ENCODE data around the gene PROSER2. TPM values are rescaled to one million over a fixed set of nuclear protein-coding genes. Genes with fewer than 3 reads are reported as not detected.

The PROSER2 gene
- total and polyA plus RNA-seq, 2 of the 13 experiments (the other 11 are each of a cell fraction or from before 2014, with no cell fraction given): 6.9 to 7.7 TPM

DNA sequence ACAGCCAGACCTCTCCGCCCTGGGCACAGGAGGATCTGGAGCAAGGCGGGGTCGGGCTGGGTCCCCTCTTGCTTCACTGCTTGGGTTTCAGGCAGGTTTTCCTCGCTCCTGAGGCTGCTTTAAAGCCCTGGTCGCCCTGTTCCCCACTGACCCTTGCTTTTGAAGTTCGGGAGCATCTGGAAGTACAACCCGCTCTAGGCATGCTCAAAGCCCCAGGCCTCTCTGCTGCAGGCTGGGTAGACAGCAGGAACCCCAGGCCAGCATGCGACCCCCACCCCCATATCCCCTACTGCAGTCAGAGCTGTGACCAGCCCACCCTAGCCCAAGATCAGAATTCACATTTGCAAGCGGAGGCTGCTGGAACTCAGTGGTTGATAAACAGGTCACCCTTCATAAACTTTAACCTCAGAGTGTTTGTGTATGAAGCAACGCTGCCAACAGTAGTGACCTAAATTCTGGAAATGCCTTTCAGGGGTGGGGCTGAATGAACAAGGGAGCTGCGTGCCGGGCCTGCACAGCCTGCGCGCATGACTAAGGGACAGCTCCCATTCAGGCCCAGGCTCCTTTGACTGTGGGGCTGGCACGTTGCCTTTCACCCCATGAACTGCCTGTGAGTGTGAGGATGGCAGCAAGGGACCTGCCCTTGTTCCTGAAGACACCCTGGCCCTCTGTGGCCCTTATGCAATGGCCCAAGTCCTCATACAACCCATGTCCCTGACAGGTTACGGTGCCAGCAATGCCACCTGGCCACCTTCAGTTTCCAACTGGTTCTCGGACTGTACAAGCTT lies 52.5 kb downstream of the PROSER2 start (continued):
- TF ChIP-seq, protein P1, sequence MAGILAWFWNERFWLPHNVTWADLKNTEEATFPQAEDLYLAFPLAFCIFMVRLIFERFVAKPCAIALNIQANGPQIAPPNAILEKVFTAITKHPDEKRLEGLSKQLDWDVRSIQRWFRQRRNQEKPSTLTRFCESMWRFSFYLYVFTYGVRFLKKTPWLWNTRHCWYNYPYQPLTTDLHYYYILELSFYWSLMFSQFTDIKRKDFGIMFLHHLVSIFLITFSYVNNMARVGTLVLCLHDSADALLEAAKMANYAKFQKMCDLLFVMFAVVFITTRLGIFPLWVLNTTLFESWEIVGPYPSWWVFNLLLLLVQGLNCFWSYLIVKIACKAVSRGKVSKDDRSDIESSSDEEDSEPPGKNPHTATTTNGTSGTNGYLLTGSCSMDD (CRISPR knock-in tag; IDR thresholded peaks at IDR 0.05): peak; percentile 69; the same call in 1 of the 2 replicates
- TF ChIP-seq KDM3A (CRISPR knock-in tag; IDR thresholded peaks at IDR 0.05; ENCODE audit: low read depth) (peak; percentile 71), SMC3 (IDR thresholded peaks at IDR 0.05; ENCODE audit: low read length) (no peak; the same call in 1 of the 2 replicates), ZNF549 (CRISPR knock-in tag; IDR thresholded peaks at IDR 0.05) (peak; percentile 65; the same call in 1 of the 2 replicates), RXRA (CRISPR knock-in tag; IDR thresholded peaks at IDR 0.05) (peak; percentile 90), NFATC3 (CRISPR knock-in tag; IDR thresholded peaks at IDR 0.05) (no peak), ZBTB1 (CRISPR knock-in tag; IDR thresholded peaks at IDR 0.05; ENCODE audit: borderline replicate concordance) (no peak), ZNF747 (CRISPR knock-in tag; IDR thresholded peaks at IDR 0.05; ENCODE audit: borderline replicate concordance) (0 out of 2 replicates have a peak, but pooled peaks have one; percentile 20), ZNF441 (CRISPR knock-in tag; IDR thresholded peaks at IDR 0.05; ENCODE audit: borderline replicate concordance) (peak; percentile 65; the same call in 1 of the 2 replicates)
- TF ChIP-seq, protein P2, sequence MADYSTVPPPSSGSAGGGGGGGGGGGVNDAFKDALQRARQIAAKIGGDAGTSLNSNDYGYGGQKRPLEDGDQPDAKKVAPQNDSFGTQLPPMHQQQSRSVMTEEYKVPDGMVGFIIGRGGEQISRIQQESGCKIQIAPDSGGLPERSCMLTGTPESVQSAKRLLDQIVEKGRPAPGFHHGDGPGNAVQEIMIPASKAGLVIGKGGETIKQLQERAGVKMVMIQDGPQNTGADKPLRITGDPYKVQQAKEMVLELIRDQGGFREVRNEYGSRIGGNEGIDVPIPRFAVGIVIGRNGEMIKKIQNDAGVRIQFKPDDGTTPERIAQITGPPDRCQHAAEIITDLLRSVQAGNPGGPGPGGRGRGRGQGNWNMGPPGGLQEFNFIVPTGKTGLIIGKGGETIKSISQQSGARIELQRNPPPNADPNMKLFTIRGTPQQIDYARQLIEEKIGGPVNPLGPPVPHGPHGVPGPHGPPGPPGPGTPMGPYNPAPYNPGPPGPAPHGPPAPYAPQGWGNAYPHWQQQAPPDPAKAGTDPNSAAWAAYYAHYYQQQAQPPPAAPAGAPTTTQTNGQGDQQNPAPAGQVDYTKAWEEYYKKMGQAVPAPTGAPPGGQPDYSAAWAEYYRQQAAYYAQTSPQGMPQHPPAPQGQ (CRISPR knock-in tag; IDR thresholded peaks at IDR 0.05; ENCODE audit: borderline replicate concordance): no peak
- TF ChIP-seq, protein P3, sequence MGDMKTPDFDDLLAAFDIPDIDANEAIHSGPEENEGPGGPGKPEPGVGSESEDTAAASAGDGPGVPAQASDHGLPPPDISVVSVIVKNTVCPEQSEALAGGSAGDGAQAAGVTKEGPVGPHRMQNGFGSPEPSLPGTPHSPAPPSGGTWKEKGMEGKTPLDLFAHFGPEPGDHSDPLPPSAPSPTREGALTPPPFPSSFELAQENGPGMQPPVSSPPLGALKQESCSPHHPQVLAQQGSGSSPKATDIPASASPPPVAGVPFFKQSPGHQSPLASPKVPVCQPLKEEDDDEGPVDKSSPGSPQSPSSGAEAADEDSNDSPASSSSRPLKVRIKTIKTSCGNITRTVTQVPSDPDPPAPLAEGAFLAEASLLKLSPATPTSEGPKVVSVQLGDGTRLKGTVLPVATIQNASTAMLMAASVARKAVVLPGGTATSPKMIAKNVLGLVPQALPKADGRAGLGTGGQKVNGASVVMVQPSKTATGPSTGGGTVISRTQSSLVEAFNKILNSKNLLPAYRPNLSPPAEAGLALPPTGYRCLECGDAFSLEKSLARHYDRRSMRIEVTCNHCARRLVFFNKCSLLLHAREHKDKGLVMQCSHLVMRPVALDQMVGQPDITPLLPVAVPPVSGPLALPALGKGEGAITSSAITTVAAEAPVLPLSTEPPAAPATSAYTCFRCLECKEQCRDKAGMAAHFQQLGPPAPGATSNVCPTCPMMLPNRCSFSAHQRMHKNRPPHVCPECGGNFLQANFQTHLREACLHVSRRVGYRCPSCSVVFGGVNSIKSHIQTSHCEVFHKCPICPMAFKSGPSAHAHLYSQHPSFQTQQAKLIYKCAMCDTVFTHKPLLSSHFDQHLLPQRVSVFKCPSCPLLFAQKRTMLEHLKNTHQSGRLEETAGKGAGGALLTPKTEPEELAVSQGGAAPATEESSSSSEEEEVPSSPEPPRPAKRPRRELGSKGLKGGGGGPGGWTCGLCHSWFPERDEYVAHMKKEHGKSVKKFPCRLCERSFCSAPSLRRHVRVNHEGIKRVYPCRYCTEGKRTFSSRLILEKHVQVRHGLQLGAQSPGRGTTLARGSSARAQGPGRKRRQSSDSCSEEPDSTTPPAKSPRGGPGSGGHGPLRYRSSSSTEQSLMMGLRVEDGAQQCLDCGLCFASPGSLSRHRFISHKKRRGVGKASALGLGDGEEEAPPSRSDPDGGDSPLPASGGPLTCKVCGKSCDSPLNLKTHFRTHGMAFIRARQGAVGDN (CRISPR knock-in tag; IDR thresholded peaks at IDR 0.05): peak; percentile 100
- TF ChIP-seq, protein P4, sequence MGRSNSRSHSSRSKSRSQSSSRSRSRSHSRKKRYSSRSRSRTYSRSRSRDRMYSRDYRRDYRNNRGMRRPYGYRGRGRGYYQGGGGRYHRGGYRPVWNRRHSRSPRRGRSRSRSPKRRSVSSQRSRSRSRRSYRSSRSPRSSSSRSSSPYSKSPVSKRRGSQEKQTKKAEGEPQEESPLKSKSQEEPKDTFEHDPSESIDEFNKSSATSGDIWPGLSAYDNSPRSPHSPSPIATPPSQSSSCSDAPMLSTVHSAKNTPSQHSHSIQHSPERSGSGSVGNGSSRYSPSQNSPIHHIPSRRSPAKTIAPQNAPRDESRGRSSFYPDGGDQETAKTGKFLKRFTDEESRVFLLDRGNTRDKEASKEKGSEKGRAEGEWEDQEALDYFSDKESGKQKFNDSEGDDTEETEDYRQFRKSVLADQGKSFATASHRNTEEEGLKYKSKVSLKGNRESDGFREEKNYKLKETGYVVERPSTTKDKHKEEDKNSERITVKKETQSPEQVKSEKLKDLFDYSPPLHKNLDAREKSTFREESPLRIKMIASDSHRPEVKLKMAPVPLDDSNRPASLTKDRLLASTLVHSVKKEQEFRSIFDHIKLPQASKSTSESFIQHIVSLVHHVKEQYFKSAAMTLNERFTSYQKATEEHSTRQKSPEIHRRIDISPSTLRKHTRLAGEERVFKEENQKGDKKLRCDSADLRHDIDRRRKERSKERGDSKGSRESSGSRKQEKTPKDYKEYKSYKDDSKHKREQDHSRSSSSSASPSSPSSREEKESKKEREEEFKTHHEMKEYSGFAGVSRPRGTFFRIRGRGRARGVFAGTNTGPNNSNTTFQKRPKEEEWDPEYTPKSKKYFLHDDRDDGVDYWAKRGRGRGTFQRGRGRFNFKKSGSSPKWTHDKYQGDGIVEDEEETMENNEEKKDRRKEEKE (IDR thresholded peaks at IDR 0.05): no peak
- TF ChIP-seq, protein P5, sequence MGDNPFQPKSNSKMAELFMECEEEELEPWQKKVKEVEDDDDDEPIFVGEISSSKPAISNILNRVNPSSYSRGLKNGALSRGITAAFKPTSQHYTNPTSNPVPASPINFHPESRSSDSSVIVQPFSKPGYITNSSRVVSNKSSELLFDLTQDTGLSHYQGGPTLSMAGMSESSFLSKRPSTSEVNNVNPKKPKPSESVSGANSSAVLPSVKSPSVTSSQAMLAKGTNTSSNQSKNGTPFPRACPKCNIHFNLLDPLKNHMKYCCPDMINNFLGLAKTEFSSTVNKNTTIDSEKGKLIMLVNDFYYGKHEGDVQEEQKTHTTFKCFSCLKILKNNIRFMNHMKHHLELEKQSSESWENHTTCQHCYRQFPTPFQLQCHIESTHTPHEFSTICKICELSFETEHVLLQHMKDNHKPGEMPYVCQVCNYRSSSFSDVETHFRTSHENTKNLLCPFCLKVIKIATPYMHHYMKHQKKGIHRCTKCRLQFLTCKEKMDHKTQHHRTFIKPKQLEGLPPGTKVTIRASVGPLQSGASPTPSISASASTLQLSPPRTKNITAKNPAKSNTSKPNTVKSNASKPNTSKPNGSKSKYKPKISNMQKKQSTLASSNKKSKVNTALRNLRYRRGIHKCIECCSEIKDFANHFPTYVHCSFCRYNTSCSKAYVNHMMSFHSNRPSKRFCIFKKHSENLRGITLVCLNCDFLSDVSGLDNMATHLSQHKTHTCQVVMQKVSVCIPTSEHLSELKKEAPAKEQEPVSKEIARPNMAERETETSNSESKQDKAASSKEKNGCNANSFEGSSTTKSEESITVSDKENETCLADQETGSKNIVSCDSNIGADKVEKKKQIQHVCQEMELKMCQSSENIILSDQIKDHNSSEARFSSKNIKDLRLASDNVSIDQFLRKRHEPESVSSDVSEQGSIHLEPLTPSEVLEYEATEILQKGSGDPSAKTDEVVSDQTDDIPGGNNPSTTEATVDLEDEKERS (CRISPR knock-in tag; IDR thresholded peaks at IDR 0.05): 0 out of 2 replicates have a peak, but pooled peaks have one; percentile 46

Measured in HepG2 (cell line).